GM13976 (cell line): ENCODE data around the gene RFWD3.

Experiments used
- DNase-seq: peaks from one replicate; pipeline ENCODE4 v3.0.0; 2012; ENCODE audit warnings: low spot score
- CTCF ChIP-seq: IDR thresholded peaks from 2 replicates; pipeline ENCODE4 v1.5.1; 2012; ENCODE audit warnings: borderline replicate concordance, mild to moderate bottlenecking; ENCODE audit not compliant: insufficient read depth; ENCODE audit errors: extremely low read depth, missing control alignments, control extremely low read depth
- in situ Hi-C: fragments of 300-500 bp; cut with MboI; formaldehyde crosslinking; loops from one replicate; pipeline ENCODE4 v1.12.0; 2022; ENCODE audit warnings: low sequenced_read_pairs, mixed read lengths, inconsistent platforms; ENCODE audit not compliant: unreplicated experiment

RFWD3 gene

GRCh38 chr16:74603848-74604247, 62.8 kb downstream of the RFWD3 start:
- DNase-seq = no peak
- in situ Hi-C loops = loop anchor here (25.0 kb wide), 1 partner anchor 142 kb away; no protein-coding TSS in a partner anchor
- TF ChIP-seq CTCF = no peak

- no peak for TF ChIP-seq CTCF
- no peak for DNase-seq
- in situ Hi-C loops = loop anchor here (25.0 kb wide), 1 partner anchor 139 kb away; no protein-coding TSS in a partner anchor
These were observed 65.4 kb downstream of the RFWD3 start for GRCh38 chr16:74601126-74601871.

GRCh38 chr16:74596586-74596985, 70.1 kb downstream of the RFWD3 start:
- no peak for DNase-seq
- TF ChIP-seq CTCF = no peak
- in situ Hi-C loops = no loop called here

- no peak for DNase-seq
- no peak for TF ChIP-seq CTCF
- in situ Hi-C loops = no loop called here
These were observed 73.8 kb downstream of the RFWD3 start for GRCh38 chr16:74592847-74593246.

GRCh38 chr16:74591876-74592650, 74.6 kb downstream of the RFWD3 start:
- in situ Hi-C loops = no loop called here
- no peak for TF ChIP-seq CTCF
- no peak for DNase-seq

GRCh38 chr16:74586948-74587347, 79.7 kb downstream of the RFWD3 start:
- no peak for DNase-seq
- in situ Hi-C loops = no loop called here
- no peak for TF ChIP-seq CTCF
